T-cell (primary cell): ENCODE results near the gene ZNF185. TPM values are rescaled to one million over a fixed set of nuclear protein-coding genes. Genes with fewer than 3 reads are reported as not detected.
A peak's percentile ranks its signal among the peaks of the same experiment; 100 is the strongest.

Experiments
- ATAC-seq, 4 experiments: fragments of 200-7000 bp in 3 of 4; fragments of 150-1000 bp in 1 of 4; cut with Tn5 transposase; replicated peaks in 1 of 4; 1 replicate in 3 of 4; 2 replicates in 1 of 4; pipeline ENCODE4 v1.10.0; 2021; ENCODE audit warnings: moderate library complexity in 3 of 4, mild to moderate bottlenecking in 2 of 4, moderate number of reproducible peaks in 1 of 4
- CTCF ChIA-PET, 2 donors: fragments of 300-600 bp; sonication (Branson Sonifier 250); formaldehyde crosslinking; loops; one replicate each; lab custom pipeline; 2022; ENCODE audit warnings: antibody characterized with exemption in 2 of 2; lab: Charles Lee
- POLR2A ChIA-PET, 2 donors: fragments of 300-600 bp; sonication (Branson Sonifier 250); formaldehyde crosslinking; loops; one replicate each; lab custom pipeline; 2022; ENCODE audit warnings: antibody characterized with exemption in 2 of 2; lab: Charles Lee
- DNase-seq, 35 experiments: peaks; one replicate each; pipeline versions ENCODE4 v3.0.0 to v3.0.0-alpha.2; 2013 to 2023
- H3K27ac ChIP-seq: one replicate; pipeline ENCODE4 v1.5.1; 2013; ENCODE audit warnings: low read length
- H3K27me3 ChIP-seq, 2 experiments: replicated peaks in 1 of 2; 1 replicate in 1 of 2; 2 replicates in 1 of 2; pipeline versions ENCODE4 v1.6.1 to v1.7.0; 2013; ENCODE audit warnings: low read length in 1 of 2, mixed read lengths in 1 of 2; ENCODE audit not compliant: control insufficient read depth in 2 of 2, insufficient read depth in 2 of 2; ENCODE audit errors: extremely low read depth in 1 of 2
- H3K36me3 ChIP-seq, 2 donors: 1 replicate in 1 of 2; 2 replicates in 1 of 2; pipeline versions ENCODE4 v1.6.1 to v1.7.0; 2013; ENCODE audit warnings: low read length in 1 of 2; ENCODE audit not compliant: control insufficient read depth in 2 of 2, insufficient read depth in 1 of 2; ENCODE audit errors: extremely low read depth in 1 of 2
- H3K4me1 ChIP-seq, 2 experiments: 1 replicate in 1 of 2; 2 replicates in 1 of 2; pipeline versions ENCODE4 v1.6.1 to v1.7.0; 2013; ENCODE audit warnings: low read length in 2 of 2, mixed read lengths in 1 of 2; ENCODE audit not compliant: insufficient read depth in 2 of 2, control insufficient read depth in 1 of 2; ENCODE audit errors: extremely low read depth in 1 of 2
- H3K4me3 ChIP-seq, 2 donors: 1 replicate in 1 of 2; 2 replicates in 1 of 2; pipeline versions ENCODE4 v1.5.1 to v1.7.0; 2013; ENCODE audit warnings: mild to moderate bottlenecking in 2 of 2, low read length in 1 of 2, moderate library complexity in 1 of 2; ENCODE audit not compliant: control insufficient read depth in 1 of 2; ENCODE audit errors: extremely low read depth in 1 of 2
- H3K9me3 ChIP-seq: 2 replicates; pipeline ENCODE4 v1.7.0; 2013
- H3K27ac Mint-ChIP-seq, 2 donors: one replicate each; pipeline ENCODE4 v1.8.0; 2020 to 2021; ENCODE audit warnings: mild to moderate bottlenecking in 2 of 2, mixed read lengths in 2 of 2
- H3K27me3 Mint-ChIP-seq, 2 donors: one replicate each; pipeline ENCODE4 v1.8.0; 2021 to 2022; ENCODE audit warnings: mixed read lengths in 2 of 2
- H3K36me3 Mint-ChIP-seq: one replicate; pipeline ENCODE4 v1.8.0; 2021; ENCODE audit warnings: mixed read lengths
- H3K4me1 Mint-ChIP-seq, 3 donors: one replicate each; pipeline ENCODE4 v1.8.0; 2020 to 2022; ENCODE audit warnings: mixed read lengths in 3 of 3, mild to moderate bottlenecking in 1 of 3
- H3K4me3 Mint-ChIP-seq, 3 donors: one replicate each; pipeline ENCODE4 v1.8.0; 2020 to 2022; ENCODE audit warnings: mild to moderate bottlenecking in 3 of 3, mixed read lengths in 3 of 3, moderate library complexity in 3 of 3
- H3K9me3 Mint-ChIP-seq, 3 donors: one replicate each; pipeline ENCODE4 v1.8.0; 2020 to 2022; ENCODE audit warnings: mixed read lengths in 3 of 3
- WGBS: methylation state at CpG from one replicate; pipeline ENCODE4 v1.1.5; 2013; ENCODE audit warnings: missing lambda C conversion rate; ENCODE audit not compliant: insufficient coverage; 5-methylcytosine and 5-hydroxymethylcytosine counted together
- total RNA-seq, 35 experiments: library from RNA in 6 of 35; stranded (reverse) in 6 of 35; fragments of 120-200 nt in 1 of 35; gene quantifications; one replicate each; pipeline versions ENCODE4 v1.2.1 to v1.2.4 and lab custom pipeline; 2013 to 2026

Gene ZNF185
- total RNA-seq, 5 donors from 2014 or later (not counting 1 experiment from before 2014, with no cell fraction given): 1.9 to 3.3 (median 2.2) TPM

DNA sequence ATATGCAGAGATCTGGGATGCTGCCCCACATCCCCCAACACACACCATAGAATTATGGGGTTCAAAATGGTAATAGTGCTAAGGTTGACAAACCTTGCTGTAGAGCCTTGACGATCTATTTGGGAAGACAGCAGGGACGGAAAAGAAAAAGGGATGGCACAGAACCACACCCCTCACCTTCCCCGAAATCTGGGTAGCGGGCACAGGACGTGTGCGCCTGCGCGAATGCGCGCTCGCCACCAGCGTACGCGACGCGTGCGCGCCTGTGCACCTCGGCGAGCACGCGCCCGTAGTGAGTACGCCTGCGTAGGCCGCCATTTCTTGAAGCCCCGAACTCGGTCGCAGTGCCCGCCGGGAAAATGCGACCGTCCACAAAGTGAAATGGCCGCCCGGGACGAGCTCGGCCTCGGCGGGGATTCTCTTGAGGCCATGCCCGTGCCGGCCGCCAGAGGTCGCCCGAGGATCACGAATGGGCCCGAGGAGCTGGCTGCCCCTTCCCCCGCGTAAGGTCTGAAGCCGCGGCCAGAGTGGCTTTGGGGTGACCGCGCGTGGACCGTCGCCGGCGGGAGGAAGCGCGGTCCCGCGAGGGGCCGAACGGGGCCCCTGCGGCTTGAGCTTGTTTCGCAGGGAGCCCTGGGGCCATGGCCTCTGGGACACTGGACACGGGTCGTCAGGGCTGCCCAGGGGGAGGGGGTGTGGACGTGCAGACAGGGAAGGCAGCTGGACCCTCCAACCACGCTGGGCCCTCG is 43.6 kb downstream of the ZNF185 start:
- H3K36me3 ChIP-seq: no peaks in the 10 kb centered on the region
- Mint-ChIP-seq H3K27ac (peak overlapping the region; percentile 88 to 91), H3K4me1 (peaks cover 0 to 10% (median 10%) of the 10 kb centered on the region in 3 donors), H3K4me3 (peak overlapping the region; percentile 78 to 86 (median 79)), H3K9me3 (no peaks in the 10 kb centered on the region), H3K36me3 (peaks cover 3% of the 10 kb centered on the region), H3K27me3 (peaks cover 0 to 26% of the 10 kb centered on the region in 2 donors)
- no peaks in the 10 kb centered on the region for H3K27me3 ChIP-seq
- ChIA-PET POLR2A (interaction anchor here in 1 of 2 donors (0.6 kb wide), 3 partner anchors 111 to 725 kb away, joined by 4 to 13 read pairs (median 10); partner anchors contain the start of genes CETN2 and NSDHL), CTCF (interaction anchor here (0.6 to 2.3 kb wide), 11 partner anchors 10 to 735 kb away, joined by 3 to 13 read pairs (median 7); no protein-coding TSS in a partner anchor)
- WGBS: under 1% methylated on average over 51 of the region's 70 CpGs
- peaks cover 0 to 11% of the 10 kb centered on the region in 2 experiments for H3K4me1 ChIP-seq
- ATAC-seq (peak; percentile 90 to 97 (median 96)), DNase-seq (peak; percentile 79 to 93 (median 86))
- peak overlapping the region; percentile 38 to 54 for H3K4me3 ChIP-seq
- no peaks in the 10 kb centered on the region for H3K9me3 ChIP-seq
- H3K27ac ChIP-seq: peak overlapping the region; percentile 81

DNA sequence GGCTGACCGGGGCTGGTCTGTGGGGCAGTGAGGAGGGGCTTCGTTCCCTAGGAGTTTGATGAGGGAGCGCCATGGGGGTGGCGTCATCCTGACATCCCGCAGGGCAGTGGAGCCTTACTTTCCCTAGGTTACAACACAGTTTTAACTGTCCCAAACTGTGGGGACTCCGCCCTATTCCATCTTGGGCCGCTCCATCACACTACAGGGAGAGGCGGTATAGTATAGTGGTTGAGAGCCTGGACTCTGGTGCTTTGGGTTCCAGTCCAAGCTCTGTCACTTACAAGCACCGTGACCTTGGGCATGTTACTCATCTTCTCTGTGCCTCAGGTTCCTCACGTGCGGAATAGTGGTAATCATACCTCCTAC is 44.2 kb downstream of the ZNF185 start:
- peaks cover 5% of the 10 kb centered on the region for H3K36me3 Mint-ChIP-seq
- H3K4me3 ChIP-seq: peak overlapping the region; percentile 38 to 54
- H3K4me3 Mint-ChIP-seq: peak overlapping the region; percentile 10 to 78 (median 47)
- H3K4me1 ChIP-seq: peaks cover 0 to 11% of the 10 kb centered on the region in 2 experiments
- no peaks in the 10 kb centered on the region for H3K9me3 Mint-ChIP-seq
- H3K27me3 ChIP-seq: no peaks in the 10 kb centered on the region
- peaks cover 0 to 27% of the 10 kb centered on the region in 2 donors for H3K27me3 Mint-ChIP-seq
- DNase-seq (peak in 1 of 35 experiments; percentile 9), ATAC-seq (no peak)
- ChIA-PET CTCF (interaction anchor here (0.8 to 2.3 kb wide), 9 partner anchors 9 to 726 kb away, joined by 3 to 13 read pairs (median 7); no protein-coding TSS in a partner anchor), POLR2A (interaction anchor here in 1 of 2 donors (0.6 kb wide), 3 partner anchors 111 to 724 kb away, joined by 4 to 13 read pairs (median 10); partner anchors contain the start of genes CETN2 and NSDHL)
- WGBS: no CpG with 5 or more reads among the region's 11 CpGs
- H3K27ac ChIP-seq: peak overlapping the region; percentile 81
- no peaks in the 10 kb centered on the region for H3K9me3 ChIP-seq
- no peaks in the 10 kb centered on the region for H3K36me3 ChIP-seq
- peaks cover 0 to 10% (median 10%) of the 10 kb centered on the region in 3 donors for H3K4me1 Mint-ChIP-seq
- H3K27ac Mint-ChIP-seq: peak overlapping the region; percentile 36 to 88

DNA sequence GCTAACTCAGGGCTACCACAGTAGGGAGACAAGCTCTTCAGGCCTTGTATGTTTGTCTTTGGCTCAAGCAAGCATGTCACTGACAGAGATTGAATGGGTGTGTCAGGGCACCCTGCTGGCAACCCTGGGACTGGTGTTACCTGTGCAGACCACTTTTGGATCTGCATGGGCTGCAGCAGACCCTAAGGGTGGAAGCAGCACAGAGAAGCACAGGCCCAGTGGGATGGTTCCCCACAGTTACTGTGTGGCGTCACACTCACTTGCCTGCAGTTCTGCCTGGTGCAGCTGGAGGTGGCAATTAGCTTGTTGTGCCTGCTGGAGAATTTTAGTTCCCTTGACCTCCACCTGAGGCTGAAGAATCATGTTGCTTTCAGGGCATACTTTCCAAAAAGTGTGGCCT is 46.0 kb downstream of the ZNF185 start:
- Mint-ChIP-seq H3K4me3 (no peak overlapping the region), H3K9me3 (no peaks in the 10 kb centered on the region), H3K27me3 (peaks cover 0 to 19% of the 10 kb centered on the region in 2 donors), H3K36me3 (peaks cover 13% of the 10 kb centered on the region), H3K27ac (no peak overlapping the region), H3K4me1 (peaks cover 0 to 10% (median 10%) of the 10 kb centered on the region in 3 donors)
- ChIA-PET CTCF (no interaction called here), POLR2A (no interaction called here)
- no peaks in the 10 kb centered on the region for H3K36me3 ChIP-seq
- H3K27ac ChIP-seq: no peak overlapping the region
- H3K27me3 ChIP-seq: no peaks in the 10 kb centered on the region
- no CpG with 5 or more reads among the region's 1 CpG for WGBS
- no peaks in the 10 kb centered on the region for H3K9me3 ChIP-seq
- H3K4me3 ChIP-seq: no peak overlapping the region
- DNase-seq (no peak), ATAC-seq (no peak)
- peaks cover 0 to 11% of the 10 kb centered on the region in 2 experiments for H3K4me1 ChIP-seq

DNA sequence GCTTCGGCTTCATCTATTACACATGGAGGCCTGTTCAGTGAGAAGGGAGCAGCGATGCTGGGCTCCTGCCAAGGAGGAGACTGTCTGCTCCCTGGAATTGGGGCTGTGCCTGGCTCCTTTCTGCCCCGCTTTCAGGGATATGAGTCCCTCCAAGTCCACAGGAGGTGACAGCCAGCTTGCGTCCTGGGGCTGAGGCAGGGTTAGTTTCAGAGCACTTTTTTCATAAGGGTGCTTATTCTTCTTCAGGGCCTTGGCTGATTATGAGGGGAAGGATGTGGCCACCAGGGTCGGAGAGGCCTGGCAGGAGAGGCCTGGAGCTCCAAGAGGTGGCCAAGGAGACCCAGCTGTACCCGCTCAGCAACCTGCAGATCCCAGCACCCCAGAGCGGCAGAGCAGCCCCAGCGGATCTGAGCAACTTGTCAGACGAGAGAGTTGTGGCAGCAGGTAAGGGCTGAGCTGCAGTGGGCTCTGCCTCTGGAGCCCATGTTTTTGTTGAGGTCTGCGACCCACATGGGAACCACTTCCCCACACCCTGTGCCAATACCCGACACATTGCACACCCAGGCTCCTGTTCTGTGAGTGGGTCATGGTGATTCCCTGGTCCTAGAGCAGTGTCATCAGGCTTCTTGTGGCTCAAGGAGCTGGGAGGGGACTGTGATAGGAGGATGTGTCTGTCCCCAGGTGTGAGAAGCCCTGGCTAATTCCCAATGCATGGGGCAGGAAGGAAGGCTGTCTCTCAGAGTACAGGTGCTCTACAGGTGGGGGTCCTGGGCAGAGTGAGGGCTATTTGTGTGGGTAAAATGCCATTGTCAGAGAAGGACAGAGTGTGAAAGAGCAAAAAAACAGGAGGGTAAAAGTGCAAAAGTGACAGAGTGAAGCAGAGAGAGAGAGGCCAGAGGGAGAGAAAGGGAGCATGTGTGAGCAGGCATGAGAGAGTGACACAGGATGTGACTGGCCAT is 47.4 kb downstream of the ZNF185 start:
- Histone ChIP-seq H3K27me3 (no peaks in the 10 kb centered on the region), H3K27ac (no peak overlapping the region), H3K4me1 (peaks cover 0 to 11% of the 10 kb centered on the region in 2 experiments), H3K4me3 (no peak overlapping the region), H3K9me3 (no peaks in the 10 kb centered on the region), H3K36me3 (no peaks in the 10 kb centered on the region)
- Mint-ChIP-seq H3K27me3 (peaks cover 0 to 25% of the 10 kb centered on the region in 2 donors), H3K9me3 (no peaks in the 10 kb centered on the region), H3K4me3 (no peak overlapping the region), H3K36me3 (peaks cover 13% of the 10 kb centered on the region), H3K27ac (no peak overlapping the region), H3K4me1 (peaks cover 0 to 10% (median 10%) of the 10 kb centered on the region in 3 donors)
- no peak for ATAC-seq
- WGBS: 83% methylated on average over 4 of the region's 11 CpGs
- no peak for DNase-seq
- POLR2A ChIA-PET: no interaction called here
- CTCF ChIA-PET: interaction anchor here in 1 of 2 donors (0.6 kb wide), 1 partner anchor 1667 kb away, joined by 3 read pairs; no protein-coding TSS in a partner anchor

DNA sequence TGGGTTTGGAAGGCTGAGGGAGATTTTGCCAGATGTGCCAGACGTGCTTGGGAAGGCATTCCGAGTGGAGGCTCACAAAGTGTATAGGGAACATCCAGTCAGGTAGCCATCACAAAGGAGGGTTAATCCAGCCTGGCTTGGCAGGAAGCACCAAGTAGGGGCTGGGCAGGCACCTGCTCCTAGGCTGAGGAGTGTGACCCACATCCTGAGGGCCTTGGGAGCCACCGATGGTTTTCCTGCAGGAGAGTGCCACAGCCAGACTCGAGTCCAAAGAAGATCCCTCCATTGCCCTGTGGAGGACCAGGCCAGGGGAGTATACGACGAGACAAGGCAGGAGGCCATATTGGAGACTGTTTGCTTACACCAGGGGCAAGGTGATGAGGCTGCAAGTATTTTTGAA is 48.8 kb downstream of the ZNF185 start:
- Mint-ChIP-seq H3K9me3 (no peaks in the 10 kb centered on the region), H3K27me3 (peaks cover 0 to 25% of the 10 kb centered on the region in 2 donors), H3K36me3 (peaks cover 13% of the 10 kb centered on the region), H3K4me3 (no peak overlapping the region), H3K27ac (no peak overlapping the region), H3K4me1 (peaks cover 0 to 6% (median 1%) of the 10 kb centered on the region in 3 donors)
- Histone ChIP-seq H3K9me3 (no peaks in the 10 kb centered on the region), H3K27ac (no peak overlapping the region), H3K4me3 (no peak overlapping the region), H3K27me3 (no peaks in the 10 kb centered on the region), H3K36me3 (no peaks in the 10 kb centered on the region), H3K4me1 (peaks cover 0 to 7% of the 10 kb centered on the region in 2 experiments)
- CTCF ChIA-PET: interaction anchor here in 1 of 2 donors (0.7 kb wide), 1 partner anchor 719 kb away, joined by 4 read pairs; no protein-coding TSS in a partner anchor
- POLR2A ChIA-PET: interaction anchor here in 1 of 2 donors (0.6 kb wide), 1 partner anchor 748 kb away, joined by 6 read pairs; no protein-coding TSS in a partner anchor
- ATAC-seq (no peak), DNase-seq (no peak)
- WGBS: 91% methylated on average over 4 of the region's 6 CpGs
